Heart left ventricle (tissue), 16 donors: Measurements from ENCODE around the gene SLC49A3. TPM values are rescaled to one million over a fixed set of nuclear protein-coding genes. Genes with fewer than 3 reads are reported as not detected.

Experiments used
- ATAC-seq, 4 donors: fragments of 200-7000 bp; cut with Tn5 transposase; one replicate each; pipeline ENCODE4 v1.9.1; 2020 to 2022; ENCODE audit warnings: moderate library complexity in 4 of 4, mild to moderate bottlenecking in 3 of 4, moderate number of reproducible peaks in 1 of 4
- DNase-seq, 5 donors: peaks; one replicate each; pipeline ENCODE4 v3.0.0-alpha.2; 2020
- H3K27ac ChIP-seq, 12 donors: fragments of 200-600 bp; sonication (generic) in 4 of 12; one replicate each; pipeline versions ENCODE4 v1.5.0 to v1.8.0; 2016 to 2022; ENCODE audit warnings: mild to moderate bottlenecking in 2 of 12
- H3K27me3 ChIP-seq, 9 donors: fragments of 200-600 bp; sonication (generic) in 2 of 9; one replicate each; pipeline versions ENCODE4 v1.5.1 to v1.8.0; 2016 to 2022; ENCODE audit warnings: mild to moderate bottlenecking in 3 of 9
- H3K36me3 ChIP-seq, 9 donors: fragments of 200-600 bp; sonication (generic) in 2 of 9; one replicate each; pipeline versions ENCODE4 v1.5.0 to v1.8.0; 2018 to 2022; ENCODE audit warnings: mild to moderate bottlenecking in 2 of 9
- H3K4me1 ChIP-seq, 12 donors: fragments of 200-600 bp; sonication (generic) in 4 of 12; one replicate each; pipeline versions ENCODE4 v1.5.0 to v1.8.0; 2016 to 2022; ENCODE audit warnings: mild to moderate bottlenecking in 3 of 12
- H3K4me3 ChIP-seq, 12 donors: fragments of 200-600 bp; sonication (generic) in 4 of 12; one replicate each; pipeline versions ENCODE4 v1.5.0 to v1.8.0; 2017 to 2022; ENCODE audit warnings: mild to moderate bottlenecking in 9 of 12, moderate library complexity in 4 of 12
- H3K9me3 ChIP-seq, 12 donors: fragments of 200-600 bp; sonication (generic) in 4 of 12; one replicate each; pipeline versions ENCODE4 v1.5.0 to v1.8.0; 2016 to 2022; ENCODE audit warnings: mild to moderate bottlenecking in 1 of 12
- CTCF ChIP-seq, 12 donors: fragments of 200-600 bp; sonication (generic) in 4 of 12; IDR thresholded peaks; one replicate each; pipeline versions ENCODE4 v1.5.0 to v1.8.0; 2018 to 2022; ENCODE audit warnings: antibody characterized with exemption in 12 of 12, mild to moderate bottlenecking in 5 of 12
- POLR2A ChIP-seq, 2 donors: fragments of 450-650 bp; IDR thresholded peaks; one replicate each; pipeline ENCODE4 v1.6.1; 2017; ENCODE audit warnings: antibody characterized with exemption in 2 of 2, mild to moderate bottlenecking in 2 of 2, moderate library complexity in 2 of 2
- WGBS, 4 donors: extraction: QIAGEN DNeasy Blood & Tissue Kit in 2 of 4; methylation state at CpG; one replicate each; pipeline versions ENCODE4 v1.1.5 to v1.1.7; 2013 to 2018; 5-methylcytosine and 5-hydroxymethylcytosine counted together
- intact Hi-C, 10 donors: fragments of 100-400 bp; cut with DNase I; formaldehyde crosslinking; loops; one replicate each; pipeline versions ENCODE4 v1.11.1 to v1.14.2; 2022
- polyA plus RNA-seq, 2 donors: library from polyadenylated mRNA; stranded (reverse); fragments of 200-250 nt; gene quantifications; one replicate each; pipeline ENCODE4 v1.2.3, GENCODE V29; 2013
- total RNA-seq, 9 donors: library from RNA; depleted of rRNA in 2 of 9; stranded (reverse); fragments of >200 nt in 2 of 9; fragmentation: NEBNext Ultra II Directional in 3 of 9; extraction: Animal tissue kit (Norgen Biotek cat#: 25700) in 3 of 9; gene quantifications; one replicate each; pipeline versions ENCODE4 v1.1.0 to v1.2.4, GENCODE V29; 2016 to 2023
- donor health status: ischemic (EF 13 %, LVEDD 7.1; RV severe dilation, severe dysfunction).
- donor health status: healthy with polysubstance abuse.
- donor health status: DM: no; HTN: yes; CAD: no.
- donor health status: DM: no; HTN: no; CAD: no.
- donor health status: ischemic (EF 25% LVEDD 6.9; RV normal size, moderate dysfunction).
- donor health status: ischemic (EF 25% LVEDD 5.7; RV mildly dilated, moderate dysfunction).
- donor health status: healthy.
- donor health status: DM: yes; HTN: yes; CAD: no.
- donor health status: ischemic (EF 35%, LVEDD 5.7; RV mildly dilated, moderate dysfunction).
- donor health status: nonischemic (EF 11% LVEDD 7.7; RV severe dilation, severe dysfunction).
- donor health status: DM: yes; HTN: yes; CAD: no.
- donor health status: PGD.
- donor health status: ischemic (EF 29% LVEDD 5.4; RV normal size, mild dysfunction).
- donor health status: nonischemic (EF 23%, LVEDD 6.1; RV moderate dilation, normal function).

Gene SLC49A3
- total and polyA plus RNA-seq, 11 donors: 5.2 to 20.5 (median 8.9) TPM

- intact Hi-C loops: no loop called here
- Histone ChIP-seq H3K36me3 (peaks cover 0 to 9% (median 3%) of the 10 kb centered on the region in 9 donors), H3K27ac (no peak overlapping the region), H3K9me3 (no peaks in the 10 kb centered on the region), H3K27me3 (no peaks in the 10 kb centered on the region), H3K4me3 (no peak overlapping the region), H3K4me1 (peaks cover 0 to 32% (median 12%) of the 10 kb centered on the region in 12 donors)
- DNase-seq (no peak), ATAC-seq (no peak)
- TF ChIP-seq CTCF (IDR thresholded peaks at IDR 0.05) (no peak), POLR2A (IDR thresholded peaks at IDR 0.05) (no peak)
- WGBS, 4 donors: 93 to 96% (median 95%) methylated on average over 59 of the region's 59 CpGs
Measured at GRCh38 chr4:720111-720860, 31.3 kb upstream of the SLC49A3 start.

DNA sequence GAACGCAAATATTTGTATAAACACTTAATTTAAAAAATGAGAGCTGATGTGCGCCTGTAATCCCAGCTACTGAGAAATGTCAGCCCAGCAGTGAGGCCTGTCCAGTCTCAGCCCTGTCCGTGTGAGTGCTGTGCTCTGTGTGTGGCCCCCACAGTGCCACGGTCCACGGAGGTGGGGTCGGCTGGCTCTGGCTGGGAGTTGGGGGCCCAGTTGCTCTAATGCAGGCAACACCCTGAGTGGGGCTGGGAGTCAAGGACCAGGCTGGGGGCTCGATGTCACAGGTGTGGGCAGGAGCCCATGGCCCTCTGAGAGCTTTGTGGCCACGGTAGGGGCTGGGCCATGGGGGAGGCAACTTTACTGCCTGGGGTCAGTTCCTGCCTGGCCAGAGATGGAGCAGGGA, 29.5 kb upstream of the SLC49A3 start:
- ATAC-seq: no peak
- peaks cover 0 to 35% (median 12%) of the 10 kb centered on the region in 12 donors for H3K4me1 ChIP-seq
- 73 to 83% (median 82%) methylated on average over 8 of the region's 8 CpGs for WGBS, 4 donors
- H3K27me3 ChIP-seq: no peaks in the 10 kb centered on the region
- intact Hi-C loops: no loop called here
- no peaks in the 10 kb centered on the region for H3K9me3 ChIP-seq
- no peak overlapping the region for H3K27ac ChIP-seq
- peaks cover 0 to 16% (median 3%) of the 10 kb centered on the region in 9 donors for H3K36me3 ChIP-seq
- H3K4me3 ChIP-seq: no peak overlapping the region
- TF ChIP-seq POLR2A (IDR thresholded peaks at IDR 0.05) (no peak), CTCF (IDR thresholded peaks at IDR 0.05) (no peak)
- peak in 1 of 5 donors; percentile 17 for DNase-seq

GRCh38 chr4:717601-718320, 28.8 kb upstream of the SLC49A3 start:
- ATAC-seq: peak; percentile 23 to 53 (median 38)
- DNase-seq: peak in 1 of 5 donors; percentile 24
- peaks cover 0 to 10% (median 0%) of the 10 kb centered on the region in 9 donors for H3K36me3 ChIP-seq

More at GRCh38 chr4:717601-718320, 28.8 kb upstream of the SLC49A3 start:
- Histone ChIP-seq H3K4me3 (no peak overlapping the region), H3K27me3 (no peaks in the 10 kb centered on the region), H3K4me1 (peaks cover 0 to 35% (median 12%) of the 10 kb centered on the region in 12 donors), H3K9me3 (no peaks in the 10 kb centered on the region), H3K27ac (no peak overlapping the region)
- intact Hi-C loops: no loop called here
- TF ChIP-seq POLR2A (IDR thresholded peaks at IDR 0.05) (no peak), CTCF (IDR thresholded peaks at IDR 0.05) (no peak)
- WGBS, 4 donors: 71 to 80% (median 75%) methylated on average over 24 to 34 of the region's 34 CpGs
